ENCODE measurements around the gene EDAR. TPM values are rescaled to one million over a fixed set of nuclear protein-coding genes. Genes with fewer than 3 reads are reported as not detected.

EDAR gene
- total RNA-seq, 1 donor from 2014 or later = 5.5 TPM

DNA sequence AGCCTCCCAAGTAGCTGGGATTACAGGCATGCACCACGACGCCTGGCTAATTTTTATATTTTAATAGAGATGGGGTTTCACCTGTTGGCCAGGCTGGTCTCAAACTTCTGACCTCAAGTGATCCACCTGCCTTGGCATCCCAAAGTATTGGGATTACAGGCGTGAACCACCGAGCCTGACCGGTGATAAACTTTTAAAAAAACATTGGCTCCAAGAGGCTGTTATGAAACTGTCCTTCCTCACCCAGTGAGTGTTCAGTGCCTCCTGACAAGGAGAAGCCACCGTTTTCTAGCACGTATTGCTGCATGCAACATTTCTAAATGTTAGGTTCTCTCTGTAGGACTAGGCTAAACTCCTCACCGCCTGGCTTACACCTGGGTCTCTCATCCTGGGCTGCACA is 63.3 kb downstream of the EDAR start:
- H3K27me3 Mint-ChIP-seq (ENCODE audit: low read depth) = no peaks in the 10 kb centered on the region
- TF ChIP-seq CTCF (IDR thresholded peaks at IDR 0.05; ENCODE audit: unreplicated experiment) = no peak
- H3K4me1 Mint-ChIP-seq = peaks cover 23% of the 10 kb centered on the region
- no peaks in the 10 kb centered on the region for H3K9me3 Mint-ChIP-seq
- DNase-seq (ENCODE audit: low spot score in 2 of 2, unreplicated experiment in 2 of 2) = no peak
- no peak overlapping the region for H3K27ac Mint-ChIP-seq
- H3K4me3 Mint-ChIP-seq = no peak overlapping the region
- H3K36me3 Mint-ChIP-seq = no peaks in the 10 kb centered on the region

DNA sequence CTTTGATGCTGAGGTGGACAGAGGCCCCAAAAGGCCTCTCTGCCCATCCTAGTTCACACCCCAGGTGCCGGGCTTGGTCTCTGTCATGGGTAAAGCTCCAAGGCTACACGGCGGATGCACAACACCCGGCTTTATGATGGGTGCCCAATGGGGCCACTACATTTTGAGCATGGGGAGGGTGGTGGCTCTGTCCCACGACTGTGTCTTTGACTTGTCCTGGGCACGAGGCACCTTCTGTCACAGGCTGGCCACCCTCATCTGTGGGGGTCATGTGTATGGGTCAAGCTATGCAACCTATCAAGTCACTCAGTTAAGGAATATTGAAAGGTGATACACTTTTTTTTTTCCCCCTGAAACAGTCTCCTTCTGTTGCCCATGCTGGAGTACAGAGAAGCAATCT is 63.7 kb downstream of the EDAR start:
- Mint-ChIP-seq H3K9me3 (no peaks in the 10 kb centered on the region), H3K27me3 (ENCODE audit: low read depth) (no peaks in the 10 kb centered on the region), H3K36me3 (no peaks in the 10 kb centered on the region), H3K27ac (no peak overlapping the region), H3K4me1 (peaks cover 23% of the 10 kb centered on the region), H3K4me3 (no peak overlapping the region)
- no peak for TF ChIP-seq CTCF (IDR thresholded peaks at IDR 0.05; ENCODE audit: unreplicated experiment)
- no peak for DNase-seq (ENCODE audit: low spot score in 2 of 2, unreplicated experiment in 2 of 2)

- DNase-seq (ENCODE audit: low spot score in 2 of 2, unreplicated experiment in 2 of 2) = no peak
These were observed 64.3 kb downstream of the EDAR start for GRCh38 chr2:108924580-108925251.

DNA sequence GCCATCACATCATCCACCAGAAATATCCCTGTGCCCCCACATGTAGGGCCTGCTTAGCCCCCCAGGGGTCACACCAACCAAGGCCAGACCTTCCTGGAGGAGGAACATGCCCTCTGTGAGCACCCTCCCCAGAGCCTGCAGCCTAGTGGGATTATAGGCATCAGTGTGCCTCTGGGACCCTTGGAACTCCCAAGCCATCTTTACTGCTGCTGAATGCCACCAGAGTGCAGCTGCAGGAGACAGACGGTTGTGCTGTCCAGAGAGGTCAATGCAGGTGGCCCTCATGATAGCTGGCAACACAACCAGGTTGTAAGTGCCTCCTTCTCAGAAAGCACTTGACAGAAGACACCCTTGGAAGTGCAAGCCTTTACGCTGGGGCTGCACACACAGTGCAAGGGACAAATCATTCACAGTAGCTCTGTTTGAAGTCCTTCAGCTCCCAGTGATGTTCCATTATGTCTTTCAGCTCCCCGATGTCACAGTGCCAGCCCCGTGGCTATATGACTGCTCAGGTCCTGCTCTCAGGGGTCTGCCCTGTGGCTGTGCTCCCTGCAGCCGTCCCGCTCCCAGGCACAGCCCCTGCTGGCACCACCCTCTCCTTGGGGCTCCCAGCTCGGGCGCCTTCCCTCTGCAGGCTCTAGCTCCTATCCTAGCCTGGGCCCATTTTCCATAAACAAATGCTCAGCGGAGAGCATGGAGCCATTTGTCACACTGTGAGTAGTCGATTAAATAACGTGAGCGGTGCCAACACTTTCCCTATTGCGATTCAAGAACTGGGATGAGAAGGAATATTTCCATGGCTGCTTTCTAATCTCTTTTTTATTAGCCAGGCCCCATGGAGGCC is 65.1 kb downstream of the EDAR start:
- TF ChIP-seq CTCF (IDR thresholded peaks at IDR 0.05; ENCODE audit: unreplicated experiment) = no peak
- no peaks in the 10 kb centered on the region for H3K27me3 Mint-ChIP-seq (ENCODE audit: low read depth)
- no peak for DNase-seq (ENCODE audit: low spot score in 2 of 2, unreplicated experiment in 2 of 2)
- peaks cover 18% of the 10 kb centered on the region for H3K4me1 Mint-ChIP-seq
- no peak overlapping the region for H3K4me3 Mint-ChIP-seq
- no peaks in the 10 kb centered on the region for H3K9me3 Mint-ChIP-seq
- H3K36me3 Mint-ChIP-seq = no peaks in the 10 kb centered on the region
- H3K27ac Mint-ChIP-seq = no peak overlapping the region

More at GRCh38 chr2:108924580-108925251, 64.3 kb downstream of the EDAR start:
- Mint-ChIP-seq H3K9me3 (no peaks in the 10 kb centered on the region), H3K4me1 (peaks cover 21% of the 10 kb centered on the region), H3K27ac (no peak overlapping the region), H3K4me3 (no peak overlapping the region), H3K36me3 (no peaks in the 10 kb centered on the region), H3K27me3 (ENCODE audit: low read depth) (no peaks in the 10 kb centered on the region)
- TF ChIP-seq CTCF (IDR thresholded peaks at IDR 0.05; ENCODE audit: unreplicated experiment) = no peak

GRCh38 chr2:108923019-108923700 is 65.9 kb downstream of the EDAR start:
- peaks cover 13% of the 10 kb centered on the region for H3K4me1 Mint-ChIP-seq
- no peak overlapping the region for H3K27ac Mint-ChIP-seq
- H3K36me3 Mint-ChIP-seq = no peaks in the 10 kb centered on the region
- DNase-seq (ENCODE audit: low spot score in 2 of 2, unreplicated experiment in 2 of 2) = no peak
- H3K9me3 Mint-ChIP-seq = no peaks in the 10 kb centered on the region
- H3K4me3 Mint-ChIP-seq = no peak overlapping the region
- TF ChIP-seq CTCF (IDR thresholded peaks at IDR 0.05; ENCODE audit: unreplicated experiment) = no peak
- no peaks in the 10 kb centered on the region for H3K27me3 Mint-ChIP-seq (ENCODE audit: low read depth)

All from mesothelial cell of epicardium (in vitro differentiated cells).